NOMO-1 (cell line): Measurements from ENCODE around the gene RAB11FIP4.

ENCODE experiments used
- DNase-seq, 2 experiments: peaks; one replicate each; lab custom pipeline; 2025; ENCODE audit not compliant: unreplicated experiment in 2 of 2; lab: John Stamatoyannopoulos, UW

The RAB11FIP4 gene

DNA sequence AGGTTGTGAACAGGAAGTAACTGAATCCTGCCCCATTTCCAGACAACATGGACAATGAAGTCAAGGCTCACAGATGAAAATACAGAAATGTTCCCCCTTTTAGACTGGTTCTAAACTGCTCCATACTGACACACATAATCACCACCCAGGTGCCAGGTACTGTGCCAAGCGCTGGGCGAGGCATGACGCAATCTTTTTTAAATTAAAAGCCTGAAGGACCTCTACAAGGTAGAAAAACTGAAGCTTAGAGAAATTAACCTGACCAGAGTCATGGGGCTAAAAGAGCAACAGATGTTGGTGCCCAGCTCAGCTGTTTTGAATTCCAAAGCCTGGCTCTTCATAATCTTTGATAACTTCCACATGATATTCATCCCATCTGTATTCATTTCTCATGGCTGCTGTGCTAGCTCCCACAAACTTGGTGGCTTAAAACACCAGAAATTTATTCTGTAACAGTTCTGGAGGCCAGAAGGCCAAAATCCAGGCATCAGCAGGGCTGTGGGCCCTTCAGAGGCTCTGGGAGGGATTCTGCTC is 4.9 kb upstream of the RAB11FIP4 start:
- no peak for DNase-seq

DNA sequence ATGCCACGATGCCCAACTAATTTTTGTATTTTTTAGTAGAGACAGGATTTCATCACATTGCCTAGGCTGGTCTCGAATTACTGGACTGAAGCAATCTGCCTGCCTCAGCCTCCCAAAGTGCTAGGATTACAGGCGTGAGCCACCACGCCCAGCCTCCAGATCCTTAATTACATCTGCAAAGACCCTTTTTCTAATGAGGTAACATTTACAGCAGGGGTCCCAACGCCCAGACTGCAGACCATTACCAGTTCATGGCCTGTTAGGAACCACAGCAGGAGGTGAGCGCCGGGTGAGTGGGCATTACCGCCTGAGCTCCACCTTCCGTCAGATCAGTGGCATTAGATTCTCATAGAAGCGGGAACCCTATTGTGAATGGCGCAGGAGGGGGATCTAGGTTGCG is 4.0 kb upstream of the RAB11FIP4 start:
- no peak for DNase-seq

DNA sequence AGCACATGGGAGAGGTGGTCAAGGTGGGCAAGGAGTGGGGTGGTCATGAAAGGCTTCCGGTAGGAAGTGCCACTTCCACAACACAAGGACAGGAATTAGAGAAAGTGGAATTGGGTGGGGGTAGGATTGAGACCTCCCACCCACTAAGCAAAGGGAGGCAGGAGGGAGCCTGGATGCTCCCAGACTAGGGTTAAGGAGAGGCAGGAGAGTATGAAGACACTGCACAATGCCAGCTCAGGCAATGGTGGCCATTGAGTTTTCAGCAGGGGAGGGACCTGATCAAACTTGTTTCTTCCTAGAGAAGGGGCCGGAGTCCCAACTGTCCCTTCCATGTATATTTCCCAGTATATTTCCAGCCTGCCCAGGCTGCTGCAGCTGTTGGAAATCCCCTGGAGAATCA is 3.1 kb upstream of the RAB11FIP4 start:
- DNase-seq, result no peak

DNA sequence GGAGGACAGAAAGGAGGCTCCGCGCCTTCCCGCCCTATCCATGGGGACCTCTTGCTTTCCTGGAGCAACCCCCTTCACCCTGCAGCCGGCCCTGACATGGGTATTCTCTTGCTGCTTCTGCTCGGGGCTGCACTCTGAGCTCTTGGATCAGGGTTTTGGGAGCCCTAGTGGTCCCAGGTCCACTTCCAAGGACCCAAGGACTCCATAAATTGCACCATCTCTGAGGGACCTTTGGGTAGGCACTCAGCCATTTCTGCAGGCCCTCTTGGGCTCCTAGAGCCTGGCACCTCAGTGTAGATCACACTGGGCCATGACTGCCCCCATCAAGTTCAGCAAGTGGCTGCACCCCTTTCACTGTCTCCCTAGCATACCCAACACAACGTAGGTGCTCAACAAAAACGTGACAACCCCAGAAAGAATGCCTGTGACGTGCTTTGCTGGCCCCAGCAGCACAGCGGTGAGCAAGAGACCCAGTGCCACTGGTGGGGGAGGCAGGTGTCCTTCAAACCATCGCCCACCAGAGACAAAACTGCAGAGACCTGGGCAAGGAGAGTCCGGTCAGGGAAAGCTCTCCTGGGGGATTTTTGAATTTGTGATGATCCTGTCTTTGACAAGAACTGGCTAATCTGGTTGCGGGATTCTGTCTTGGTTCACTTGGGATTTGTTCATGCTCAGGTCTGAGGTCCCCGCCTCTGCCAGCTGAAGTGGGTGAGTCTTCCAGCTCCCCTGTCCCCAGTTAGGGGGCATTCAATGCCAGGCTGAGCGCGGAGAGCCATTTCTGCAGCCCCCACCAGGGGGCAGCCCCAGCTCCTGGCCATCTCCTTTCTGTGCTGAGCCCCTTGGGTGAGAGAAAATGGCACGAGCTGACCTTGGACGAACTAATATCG is 2.5 kb upstream of the RAB11FIP4 start:
- peak in 1 of 2 experiments; percentile 23 for DNase-seq

DNA sequence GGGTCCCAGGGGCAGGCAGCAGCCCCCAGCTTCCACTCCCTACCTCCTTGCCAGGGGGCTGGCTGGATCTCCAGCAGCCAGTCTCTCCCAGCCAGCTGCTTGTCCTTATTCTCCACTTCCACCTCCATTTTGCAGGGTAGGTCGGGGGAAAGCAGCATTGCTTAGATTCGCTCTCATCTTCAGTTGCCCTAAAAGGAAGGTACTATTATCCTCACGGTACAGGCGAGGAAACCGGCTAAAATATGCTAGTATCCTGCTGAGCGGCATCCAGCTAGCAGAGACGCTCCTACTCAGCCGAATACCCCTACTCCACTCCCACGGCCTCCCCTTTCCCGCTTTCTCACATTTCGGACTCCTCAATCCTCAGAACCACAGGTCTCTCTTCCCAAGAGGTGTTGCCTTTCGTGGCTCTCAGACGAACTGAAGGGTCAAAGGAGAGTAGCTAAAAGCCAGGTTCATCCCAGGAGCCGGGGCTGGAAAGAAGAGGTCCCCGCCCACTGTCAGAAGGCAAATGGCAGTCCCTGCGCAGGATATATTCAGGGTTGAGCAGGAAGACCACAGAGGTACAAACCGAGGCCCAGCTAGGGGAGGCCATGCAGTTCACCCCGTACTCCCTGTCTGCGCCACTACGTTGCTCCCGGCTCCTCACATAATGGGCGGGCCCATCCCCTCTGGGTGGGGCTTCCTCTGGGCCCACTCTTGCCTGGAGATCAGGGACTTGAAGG is 1.7 kb upstream of the RAB11FIP4 start:
- DNase-seq, result no peak

DNA sequence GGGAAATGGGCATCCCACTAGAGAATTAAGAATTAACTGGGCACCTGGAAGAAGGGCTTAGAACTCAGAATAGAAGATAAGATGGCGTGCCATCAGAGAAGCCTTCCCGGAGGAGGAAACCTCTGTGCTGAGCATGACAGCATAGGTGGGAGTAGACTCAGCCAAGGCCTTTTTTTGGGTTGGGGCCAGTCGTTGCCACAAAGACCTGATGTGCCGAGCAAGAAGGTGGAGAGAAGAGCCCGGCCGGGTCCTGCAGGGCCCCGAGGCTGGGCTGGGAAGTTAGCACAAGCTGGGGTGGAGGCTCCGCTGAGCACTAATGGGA is 1.1 kb upstream of the RAB11FIP4 start:
- DNase-seq, result no peak

DNA sequence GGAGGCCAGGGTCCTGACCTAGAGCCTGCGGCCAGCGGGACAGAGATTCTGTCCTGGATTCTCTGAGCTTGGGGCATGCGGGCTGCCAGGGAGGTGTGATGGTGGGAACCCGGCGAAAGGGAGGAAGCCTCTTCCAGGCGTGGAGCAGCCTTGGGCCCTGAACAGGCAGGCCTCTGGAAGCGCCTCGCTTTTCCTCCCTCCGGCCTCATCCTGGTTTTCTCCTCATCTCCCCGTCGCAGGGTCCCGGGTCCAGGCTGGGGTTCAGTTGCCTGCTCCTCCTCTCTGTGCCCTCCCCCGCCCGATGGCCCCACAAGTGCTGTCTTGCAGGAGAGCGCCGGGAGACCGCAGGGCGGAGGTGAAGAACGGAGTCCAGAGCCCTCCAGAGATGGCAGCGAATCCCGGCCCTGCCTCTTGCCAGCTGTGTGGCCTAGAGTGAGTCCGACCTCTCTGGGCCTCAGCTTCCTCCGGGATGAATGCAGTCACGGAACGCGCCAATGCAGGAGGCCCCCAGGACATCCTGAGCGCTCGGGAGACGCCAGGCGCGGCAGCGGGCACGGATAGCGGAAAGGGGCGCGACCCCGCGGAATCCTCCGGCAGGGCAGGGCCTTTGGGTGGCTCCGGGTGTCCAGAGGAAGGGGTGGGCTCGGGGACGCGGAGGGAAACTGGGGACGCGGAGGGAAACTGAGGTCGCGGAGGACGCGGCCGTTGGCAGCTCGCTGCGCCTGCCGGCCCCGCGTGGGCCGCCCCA is 553 bp upstream of the RAB11FIP4 start:
- DNase-seq, result no peak

DNA sequence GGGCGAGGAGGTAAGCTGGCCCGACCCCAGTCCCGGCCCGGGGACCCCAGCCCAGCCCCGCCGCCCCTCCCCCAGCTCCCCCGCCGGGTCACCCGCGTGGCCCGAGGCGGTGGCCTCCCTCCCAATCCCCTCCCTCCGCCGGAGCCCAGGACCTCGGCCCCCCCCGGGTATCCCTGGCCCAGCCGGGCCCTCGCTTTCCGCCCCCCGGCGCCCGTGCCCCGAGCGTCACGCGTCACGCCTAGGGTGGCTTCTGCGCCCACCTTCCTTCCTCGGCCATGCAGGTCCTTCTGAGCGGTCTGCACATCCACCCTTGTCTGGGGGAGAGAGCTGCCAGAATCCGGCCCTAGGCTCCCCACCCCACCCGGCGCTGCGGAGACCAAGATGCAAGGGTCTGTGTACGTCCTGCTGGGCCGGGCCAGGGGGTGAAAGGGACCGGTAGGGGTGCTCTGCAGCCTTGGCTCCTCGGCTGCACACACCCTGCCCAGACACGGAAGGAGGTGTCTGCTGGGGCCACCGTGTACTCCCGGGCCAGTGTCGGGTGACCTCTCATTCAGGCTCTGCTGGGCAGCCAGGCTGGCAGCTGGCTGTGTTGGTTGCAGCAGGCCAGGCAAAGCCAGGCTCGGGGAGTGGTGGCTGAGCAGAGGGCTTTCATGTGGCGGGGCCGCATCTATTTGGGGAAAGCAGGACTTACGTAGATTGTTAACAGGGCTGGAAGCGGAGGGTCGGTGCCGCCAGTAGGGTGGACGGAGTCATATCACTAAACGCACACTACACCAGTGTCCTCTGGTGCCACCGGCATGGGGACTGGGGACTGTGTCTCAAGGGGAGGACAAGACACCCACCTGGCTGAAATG is 754 bp downstream of the RAB11FIP4 start:
- no peak for DNase-seq

DNA sequence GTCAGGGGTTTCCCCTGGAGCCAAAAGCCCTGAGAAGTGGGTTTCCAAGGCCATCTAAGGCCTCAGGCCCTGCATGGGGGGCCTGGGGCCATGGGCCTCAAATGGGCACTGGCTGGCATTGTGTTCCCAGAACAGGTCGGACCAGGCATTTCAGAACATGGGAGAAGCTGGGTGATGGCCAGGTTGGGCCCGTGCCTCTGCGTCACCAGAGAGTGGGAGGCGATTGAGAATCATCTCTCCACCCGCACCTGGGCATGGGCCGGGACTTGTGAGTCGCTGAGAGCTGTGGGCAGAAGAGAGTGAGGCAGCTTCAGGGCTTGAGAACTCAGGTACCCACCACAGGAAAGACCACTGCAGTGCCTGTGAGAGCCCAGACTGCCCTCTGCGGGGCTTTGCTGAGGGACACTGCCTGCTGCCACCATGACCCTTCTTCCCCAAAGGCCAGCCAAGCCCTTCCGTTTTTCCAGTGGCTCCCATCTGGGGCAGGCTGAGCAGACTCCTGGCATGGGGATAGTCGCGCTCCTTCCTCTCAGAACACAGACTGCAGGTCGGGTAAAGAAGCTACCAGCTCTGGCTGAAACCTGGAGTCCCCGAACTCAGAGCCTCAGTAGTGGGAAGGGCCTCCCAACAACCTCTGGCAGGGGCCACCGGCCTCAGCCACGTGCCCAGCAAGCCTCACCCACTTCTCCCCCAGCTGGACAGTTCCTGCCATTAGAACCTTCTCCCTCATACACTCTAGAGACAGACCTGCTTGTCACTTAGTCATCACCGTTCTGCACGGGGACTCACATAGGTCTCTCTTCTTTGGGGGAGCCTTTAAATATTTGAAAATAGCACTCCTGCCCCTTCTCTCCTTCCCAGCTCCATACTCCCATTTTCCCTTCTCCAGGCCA is 1.6 kb downstream of the RAB11FIP4 start:
- no peak for DNase-seq

DNA sequence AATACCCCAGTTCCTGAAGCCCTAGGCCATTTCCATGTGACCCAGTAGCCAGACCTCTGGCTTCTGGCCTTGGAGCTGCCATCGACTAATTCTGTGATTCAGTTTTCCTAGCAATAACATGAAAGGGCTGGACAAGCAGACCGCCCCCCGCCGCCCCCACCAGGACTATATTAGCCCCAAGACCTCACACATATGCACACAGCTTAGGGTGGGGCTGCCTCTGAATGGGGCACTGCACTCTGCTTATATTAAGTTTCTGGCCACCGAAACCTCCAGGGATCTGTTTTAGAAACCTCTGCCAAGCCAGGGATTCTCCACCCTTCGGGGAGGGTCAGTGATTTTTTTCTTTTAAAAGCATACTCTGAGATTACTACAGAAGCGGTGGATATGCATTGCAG is 2.3 kb downstream of the RAB11FIP4 start:
- no peak for DNase-seq

DNA sequence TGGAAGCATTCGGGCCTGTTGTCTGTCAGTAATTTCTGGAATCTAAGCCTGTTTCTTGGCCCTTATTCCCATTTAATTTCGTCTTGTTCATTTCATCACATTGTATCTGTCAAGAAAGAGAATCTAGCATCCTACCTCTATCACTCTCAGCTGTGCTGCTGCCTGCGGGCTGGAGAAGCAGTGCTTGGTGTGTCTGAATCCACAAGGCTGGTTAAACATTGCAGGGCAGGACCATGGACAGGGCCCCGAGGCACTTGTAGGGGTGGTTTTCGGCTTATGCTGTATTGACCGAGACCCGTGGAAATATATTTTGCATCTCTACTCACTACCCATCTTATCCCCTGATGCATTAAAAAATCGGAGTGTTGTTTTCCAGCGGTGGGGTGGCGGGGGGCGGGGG is 3.1 kb downstream of the RAB11FIP4 start:
- peak; percentile 25 to 59 for DNase-seq

DNA sequence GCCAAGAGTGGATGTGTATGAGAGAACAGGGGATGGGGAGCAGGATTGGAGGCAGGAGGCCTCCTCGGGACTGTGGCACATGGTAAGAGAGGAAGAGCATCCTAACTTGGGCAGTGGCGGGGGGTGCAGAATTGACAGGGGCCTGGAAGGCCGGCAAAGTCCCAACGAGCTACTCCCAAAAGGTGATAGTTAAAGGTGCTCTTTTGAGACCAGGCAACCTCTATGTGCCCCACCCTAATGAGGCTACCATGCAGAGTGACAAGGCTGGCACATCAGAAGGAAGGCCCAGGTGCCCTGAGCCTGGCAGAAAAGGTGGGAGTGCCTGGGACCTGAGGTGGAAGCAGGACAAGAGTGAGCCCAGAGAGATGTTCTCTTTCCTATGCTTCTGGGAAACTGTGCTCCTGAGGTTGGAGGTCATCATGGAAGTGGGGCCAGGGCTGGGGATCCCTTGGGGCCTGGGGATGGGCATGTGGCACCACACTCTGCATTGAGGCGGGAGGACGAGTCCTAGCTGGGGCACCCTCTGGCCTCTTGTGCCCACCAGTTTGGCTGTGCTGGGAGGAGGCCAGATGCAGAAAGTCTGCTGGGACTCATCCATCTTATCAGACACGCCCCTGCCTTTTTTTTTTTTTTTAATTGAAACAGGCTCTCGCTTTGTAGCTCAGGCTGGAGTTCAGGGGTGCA is 5.9 kb downstream of the RAB11FIP4 start:
- no peak for DNase-seq

DNA sequence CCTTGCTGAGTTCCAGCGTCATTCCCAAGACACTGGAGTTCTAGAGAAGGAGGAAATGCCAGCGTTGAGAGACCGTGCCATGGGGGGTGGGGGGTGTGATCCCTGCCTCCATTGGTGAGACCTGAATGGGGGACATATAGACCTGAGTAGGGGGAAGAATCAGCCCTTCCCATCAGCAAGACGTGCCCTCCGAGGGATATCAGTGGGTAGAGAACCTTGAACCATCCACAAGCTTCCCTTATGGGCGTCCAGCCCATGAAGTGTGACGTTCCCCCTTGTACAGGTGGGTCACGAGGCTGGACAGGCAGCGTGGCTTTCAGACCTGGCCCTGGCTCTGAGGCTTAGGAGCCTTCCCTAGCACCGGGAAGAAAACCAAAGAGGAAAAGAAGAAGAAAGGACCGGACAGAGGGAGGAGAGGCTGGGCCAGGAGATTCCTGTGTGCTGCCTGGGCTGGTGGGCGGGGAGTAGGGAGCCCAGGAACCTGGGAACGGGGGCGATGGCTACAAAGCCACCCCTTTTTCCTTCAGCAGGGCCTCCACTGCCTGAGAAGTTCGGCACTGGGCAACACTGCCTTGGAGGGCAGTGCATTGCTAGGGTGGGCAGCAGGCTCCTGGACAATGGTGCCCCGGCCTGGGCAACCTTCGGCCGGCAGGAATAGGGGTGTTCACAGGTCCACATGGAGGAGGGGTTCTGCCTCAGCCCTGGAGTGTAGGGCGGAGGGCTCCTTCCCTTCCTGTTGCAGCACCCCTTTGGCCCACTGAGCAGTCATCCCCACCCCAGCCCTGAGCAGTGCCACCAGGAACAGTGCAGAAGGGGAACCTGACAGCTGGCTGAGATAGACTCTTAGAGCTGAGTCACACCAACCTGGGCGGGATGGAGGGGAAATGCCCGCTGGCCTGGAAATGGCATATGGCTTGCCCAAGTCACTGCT is 7.2 kb downstream of the RAB11FIP4 start:
- no peak for DNase-seq

DNA sequence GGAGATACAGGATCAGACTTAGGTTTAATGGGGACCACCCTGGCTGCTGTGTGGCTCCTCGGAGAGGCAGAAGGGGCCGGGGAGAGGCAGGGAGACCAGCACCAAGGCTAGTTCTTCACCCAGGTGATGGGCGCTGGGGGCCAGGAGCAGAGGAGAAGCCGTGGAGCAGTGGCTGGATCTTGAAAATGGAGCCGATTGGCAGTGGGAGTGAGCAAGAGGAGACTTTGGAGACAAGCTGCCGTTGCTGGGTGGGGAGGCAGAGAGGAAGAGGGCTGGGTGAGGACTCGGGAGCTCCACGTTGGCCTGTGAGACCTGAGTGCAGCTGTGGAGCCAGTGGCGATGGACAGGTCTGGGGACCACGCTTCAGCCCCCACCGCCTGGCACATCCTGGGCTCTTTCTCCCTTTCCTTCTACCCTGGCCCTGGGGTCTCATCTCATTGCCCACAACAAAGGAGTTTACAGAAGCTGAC is 9.0 kb downstream of the RAB11FIP4 start:
- DNase-seq, result no peak

DNA sequence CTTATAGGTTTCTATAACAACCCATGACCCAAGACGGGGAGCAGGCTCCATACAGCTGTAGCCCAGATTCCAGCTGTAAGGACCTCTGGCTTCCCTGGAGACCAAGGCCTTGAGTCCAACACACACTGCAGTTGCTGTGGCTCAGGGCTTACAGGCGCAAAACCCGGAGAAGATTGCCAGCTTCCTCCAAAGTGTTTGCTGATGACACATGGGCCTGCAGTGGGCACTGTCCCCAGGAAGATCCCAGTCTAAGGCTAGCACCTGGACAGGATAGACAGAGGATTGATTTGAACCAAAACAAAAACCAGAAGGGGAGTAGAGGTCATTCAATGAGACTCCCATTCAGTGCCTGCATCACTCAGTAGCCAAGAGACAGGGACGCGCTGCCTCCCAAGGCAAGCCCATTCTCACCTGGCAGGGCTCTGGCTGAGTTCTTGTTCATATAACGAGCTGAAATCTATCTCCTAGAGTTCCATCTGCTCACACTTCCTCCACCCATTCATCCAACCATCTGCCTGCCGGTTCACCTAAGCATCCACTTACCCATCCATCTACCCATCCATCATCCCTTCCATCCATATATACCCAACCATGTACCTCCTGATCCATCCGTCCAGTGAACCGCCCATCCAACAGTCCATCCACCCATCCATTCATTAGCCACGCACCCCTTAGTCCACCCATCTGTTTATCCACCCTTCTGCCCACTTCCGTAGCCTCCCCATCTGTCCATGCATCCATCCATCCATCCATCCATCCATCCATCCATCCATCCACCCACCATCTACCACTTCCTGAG is 10.2 kb downstream of the RAB11FIP4 start:
- no peak for DNase-seq

DNA sequence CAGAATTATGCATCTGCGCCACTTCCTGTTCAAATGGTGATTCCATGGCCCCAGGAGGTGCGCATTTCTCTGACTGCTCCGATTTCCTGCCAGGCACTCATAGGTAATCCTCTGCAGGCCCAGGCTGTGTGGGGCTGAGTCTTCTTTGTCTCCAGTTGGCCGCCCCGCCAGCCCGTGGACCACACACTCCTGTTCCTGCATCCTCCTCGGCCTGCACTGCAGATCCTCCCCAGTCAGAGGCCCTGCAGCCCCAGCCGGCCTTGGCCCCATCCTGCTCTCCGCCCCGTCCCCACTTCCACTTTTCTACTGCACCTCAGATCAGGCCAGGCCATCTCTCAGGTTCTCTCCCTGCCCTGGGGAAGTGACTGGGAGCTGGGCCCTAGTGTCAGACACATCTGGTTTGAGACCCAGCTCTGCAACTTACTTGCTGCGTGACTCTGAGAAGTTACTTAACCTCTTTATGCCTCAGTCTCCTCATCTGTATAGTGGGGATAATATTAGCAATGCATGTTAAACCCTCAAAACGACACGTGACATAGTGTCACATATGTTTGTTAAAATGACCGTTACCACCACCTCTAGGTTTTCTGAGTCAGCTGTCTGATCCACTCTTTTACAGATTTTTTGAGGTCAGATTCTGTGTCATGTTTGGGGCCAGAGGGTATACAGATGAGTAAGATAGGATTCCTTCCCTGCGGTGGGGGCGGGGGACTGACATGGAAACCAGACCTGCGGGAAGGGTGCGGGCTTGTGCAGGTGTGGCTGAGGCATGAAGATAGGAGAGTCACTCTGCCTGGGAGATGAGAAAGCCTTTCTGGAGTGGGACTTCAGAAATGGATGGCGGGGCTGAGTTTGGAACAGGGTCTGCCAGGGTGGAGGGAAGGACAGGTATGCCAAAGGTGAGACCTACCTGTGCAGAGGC is 12.8 kb downstream of the RAB11FIP4 start:
- peak; percentile 28 to 38 for DNase-seq
